ENCODE results near the gene FAM162A. TPM values are rescaled to one million over a fixed set of nuclear protein-coding genes. Genes with fewer than 3 reads are reported as not detected.

Gene FAM162A
- total RNA-seq, 1 donor from 2014 or later = 147 TPM

Other genes with a start within 250 kb of the FAM162A start
- gene CASR, start 200.5 kb upstream of the FAM162A start, total RNA-seq = not detected
- 1.5 TPM for gene CSTA, start 58.9 kb upstream of the FAM162A start, total RNA-seq
- 28.6 TPM for gene MIX23, start 951 bp upstream of the FAM162A start, total RNA-seq
- 2.9 TPM for gene WDR5B, start 31.9 kb downstream of the FAM162A start, total RNA-seq
- gene KPNA1, start 130.8 kb downstream of the FAM162A start, total RNA-seq = 59.8 TPM
- gene PARP9, start 180.1 kb downstream of the FAM162A start, total RNA-seq = 11.8 TPM
- gene DTX3L, start 180.2 kb downstream of the FAM162A start, total RNA-seq = 10.5 TPM
- gene PARP15, start 193.5 kb downstream of the FAM162A start, total RNA-seq = 0.52 TPM

Data from left ventricle myocardium superior (tissue), 1 donor.